SH-SY5Y (cell line): Measurements from ENCODE around the gene DARS2.

Experiments used
- GATA2 ChIP-seq: IDR thresholded peaks from 2 replicates; pipeline ENCODE4 v1.6.1; 2011; ENCODE audit warnings: mild to moderate bottlenecking, low read depth, low read length
- GATA3 ChIP-seq: IDR thresholded peaks from 2 replicates; pipeline ENCODE4 v1.6.1; 2011; ENCODE audit warnings: low read depth, mild to moderate bottlenecking, low read length, moderate library complexity

DNA sequence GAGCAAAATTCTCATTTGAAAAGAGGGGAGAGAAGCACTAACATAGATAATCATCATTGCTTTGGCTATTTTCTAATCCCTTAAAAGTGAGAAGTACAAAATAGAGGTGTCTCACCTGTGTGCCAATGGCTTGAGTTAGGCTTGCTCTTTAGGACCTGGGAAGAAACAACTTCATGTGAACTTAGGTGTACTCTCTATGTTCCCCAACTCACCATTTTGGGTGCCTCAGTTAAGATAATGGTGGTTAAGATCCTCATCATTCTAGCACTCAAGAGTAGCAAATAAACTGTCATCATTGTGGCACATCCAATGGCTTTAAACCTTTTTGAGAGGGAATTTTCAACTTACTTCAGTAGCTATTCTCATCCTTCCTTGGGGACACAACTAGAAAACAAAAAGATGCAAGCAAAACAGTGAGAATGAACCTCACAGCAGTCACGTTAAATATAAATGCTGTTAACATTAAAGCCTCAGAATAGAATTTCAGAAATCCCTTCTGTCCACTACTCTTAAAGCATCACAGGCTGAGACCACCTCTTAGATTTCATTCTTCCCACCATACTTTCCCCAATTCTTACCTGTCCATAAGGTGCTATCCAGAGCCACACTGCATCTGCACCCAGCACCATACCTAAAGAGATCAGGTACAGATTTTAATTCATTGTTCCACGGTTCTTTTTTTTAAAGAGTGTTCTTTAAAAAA is 42.1 kb downstream of the DARS2 start:
- TF ChIP-seq GATA2 (no peak), GATA3 (no peak)
